ENCODE data around the gene ACOT7.

- no peak for TF ChIP-seq CTCF (IDR thresholded peaks at IDR 0.05; ENCODE audit: low read length)
- TF ChIP-seq EZH2 (IDR thresholded peaks at IDR 0.05; ENCODE audit: borderline replicate concordance, low read length), result no peak
Measured at GRCh38 chr1:6373961-6374720, 19.4 kb downstream of the ACOT7 start.
